H9 (cell line): ENCODE results near the gene LRRC15. TPM values are rescaled to one million over a fixed set of nuclear protein-coding genes. Genes with fewer than 3 reads are reported as not detected.

ENCODE experiments used
- DNase-seq: peaks from one replicate; pipeline ENCODE4 v3.0.0-alpha.2; 2017
- H2AFZ ChIP-seq: one replicate; pipeline ENCODE4 v1.6.1; 2013; ENCODE audit warnings: mild to moderate bottlenecking, low read length, control low read depth, moderate library complexity
- H2AK5ac ChIP-seq: 2 replicates; pipeline ENCODE4 v1.6.1; 2013; ENCODE audit warnings: low read length, control low read depth, mixed read lengths; ENCODE audit not compliant: insufficient read length
- H2BK120ac ChIP-seq: one replicate; pipeline ENCODE4 v1.6.1; 2013; ENCODE audit warnings: low read depth, mild to moderate bottlenecking, low read length, control low read depth, inconsistent platforms; ENCODE audit not compliant: poor library complexity, severe bottlenecking
- H2BK12ac ChIP-seq: 2 replicates; pipeline ENCODE4 v1.6.1; 2013; ENCODE audit warnings: low read length, control low read depth, mixed read lengths, low read depth; ENCODE audit not compliant: insufficient read length
- H2BK15ac ChIP-seq: 2 replicates; pipeline ENCODE4 v1.6.1; 2013; ENCODE audit warnings: low read depth, low read length, control low read depth
- H2BK20ac ChIP-seq: one replicate; pipeline ENCODE4 v1.6.1; 2013; ENCODE audit warnings: low read depth, mild to moderate bottlenecking, low read length, control low read depth, inconsistent platforms; ENCODE audit not compliant: poor library complexity, severe bottlenecking
- H2BK5ac ChIP-seq: 2 replicates; pipeline ENCODE4 v1.6.1; 2013; ENCODE audit warnings: low read length, control low read depth, mixed read lengths; ENCODE audit not compliant: insufficient read length
- H3K14ac ChIP-seq: 2 replicates; pipeline ENCODE4 v1.6.1; 2013; ENCODE audit warnings: low read length, control low read depth; ENCODE audit not compliant: insufficient read depth
- H3K18ac ChIP-seq: 2 replicates; pipeline ENCODE4 v1.6.1; 2013; ENCODE audit warnings: low read depth, mild to moderate bottlenecking, mixed read lengths, low read length, control low read depth; ENCODE audit not compliant: insufficient read length
- H3K23ac ChIP-seq: 2 replicates; pipeline ENCODE4 v1.6.1; 2013; ENCODE audit warnings: low read length, control low read depth, mixed read lengths, low read depth; ENCODE audit not compliant: insufficient read length
- H3K23me2 ChIP-seq: 2 replicates; pipeline ENCODE4 v1.6.1; 2013; ENCODE audit warnings: low read depth, mild to moderate bottlenecking, mixed read lengths, low read length, control low read depth; ENCODE audit not compliant: insufficient read length, poor library complexity, severe bottlenecking
- H3K27ac ChIP-seq: 2 replicates; pipeline ENCODE4 v1.5.1; 2013; ENCODE audit warnings: low read length, control low read depth, mixed read lengths, low read depth; ENCODE audit not compliant: insufficient read length
- H3K27me3 ChIP-seq: 2 replicates; pipeline ENCODE4 v1.6.1; 2013; ENCODE audit warnings: low read length, control low read depth, inconsistent platforms; ENCODE audit not compliant: insufficient read depth
- H3K4ac ChIP-seq: 2 replicates; pipeline ENCODE4 v1.6.1; 2013; ENCODE audit warnings: low read depth, mild to moderate bottlenecking, control low read depth, inconsistent platforms, low read length, moderate library complexity
- H3K4me1 ChIP-seq: 2 replicates; pipeline ENCODE4 v1.6.1; 2013; ENCODE audit warnings: low read length, control low read depth, inconsistent platforms; ENCODE audit not compliant: insufficient read depth
- H3K4me2 ChIP-seq: 2 replicates; pipeline ENCODE4 v1.6.1; 2013; ENCODE audit warnings: low read length, control low read depth, mixed read lengths; ENCODE audit not compliant: insufficient read length, insufficient read depth
- H3K56ac ChIP-seq: 2 replicates; pipeline ENCODE4 v1.6.1; 2013; ENCODE audit warnings: low read depth, mild to moderate bottlenecking, mixed read lengths, low read length, control low read depth; ENCODE audit not compliant: insufficient read length
- H3K79me1 ChIP-seq: 2 replicates; pipeline ENCODE4 v1.6.1; 2013; ENCODE audit warnings: low read depth, mild to moderate bottlenecking, moderate library complexity, low read length, control low read depth, inconsistent platforms; ENCODE audit not compliant: insufficient read depth, poor library complexity, severe bottlenecking
- H3K79me2 ChIP-seq: 2 replicates; pipeline ENCODE4 v1.6.1; 2013; ENCODE audit warnings: low read length, control low read depth, inconsistent platforms; ENCODE audit not compliant: insufficient read depth
- H3K9ac ChIP-seq: 2 replicates; pipeline ENCODE4 v1.6.1; 2013; ENCODE audit warnings: low read length, control low read depth, mixed read lengths; ENCODE audit not compliant: insufficient read length; ENCODE audit errors: extremely low read depth
- H3K9me3 ChIP-seq: one replicate; pipeline ENCODE4 v1.6.1; 2013; ENCODE audit warnings: low read depth, low read length, inconsistent platforms; ENCODE audit not compliant: control insufficient read depth
- H3T11ph ChIP-seq: one replicate; pipeline ENCODE4 v1.6.1; 2013; ENCODE audit warnings: mild to moderate bottlenecking, low read length, control low read depth, inconsistent platforms
- H4K20me1 ChIP-seq: one replicate; pipeline ENCODE4 v1.6.1; 2013; ENCODE audit not compliant: control insufficient read depth, insufficient read length, insufficient read depth
- H4K5ac ChIP-seq: 2 replicates; pipeline ENCODE4 v1.6.1; 2013; ENCODE audit warnings: low read depth, mild to moderate bottlenecking, mixed read lengths, low read length, control low read depth; ENCODE audit not compliant: insufficient read length
- H4K8ac ChIP-seq: replicated peaks from 2 replicates; pipeline ENCODE4 v1.6.1; 2013; ENCODE audit warnings: low read length, control low read depth, mixed read lengths, low read depth; ENCODE audit not compliant: insufficient read length
- H4K91ac ChIP-seq: 2 replicates; pipeline ENCODE4 v1.6.1; 2013; ENCODE audit warnings: low read depth, mild to moderate bottlenecking, moderate library complexity, mixed read lengths, low read length, control low read depth; ENCODE audit not compliant: insufficient read length
- H3K27ac Mint-ChIP-seq, 3 experiments: 2 replicates in 2 of 3; 3 replicates in 1 of 3; pipeline ENCODE4 v1.8.0; 2020 to 2021; ENCODE audit warnings: mixed read lengths in 3 of 3, mild to moderate bottlenecking in 1 of 3, moderate library complexity in 1 of 3
- H3K27me3 Mint-ChIP-seq: 2 replicates; pipeline ENCODE4 v1.8.0; 2021; ENCODE audit warnings: low read depth, mild to moderate bottlenecking, moderate library complexity, mixed read lengths
- H3K36me3 Mint-ChIP-seq, 3 experiments: 2 replicates in 2 of 3; 3 replicates in 1 of 3; pipeline ENCODE4 v1.8.0; 2020 to 2021; ENCODE audit warnings: low read depth in 3 of 3, mixed read lengths in 3 of 3; ENCODE audit not compliant: insufficient read depth in 1 of 3
- H3K4me1 Mint-ChIP-seq, 2 experiments: 2 replicates each; pipeline ENCODE4 v1.8.0; 2020; ENCODE audit warnings: mixed read lengths in 2 of 2
- H3K4me3 Mint-ChIP-seq, 2 experiments: 2 replicates in 1 of 2; 3 replicates in 1 of 2; pipeline ENCODE4 v1.8.0; 2020 to 2021; ENCODE audit warnings: mild to moderate bottlenecking in 2 of 2, mixed read lengths in 2 of 2, moderate library complexity in 1 of 2
- H3K9me3 Mint-ChIP-seq, 2 experiments: 2 replicates in 1 of 2; 3 replicates in 1 of 2; pipeline ENCODE4 v1.8.0; 2020; ENCODE audit warnings: mild to moderate bottlenecking in 2 of 2, mixed read lengths in 2 of 2, moderate library complexity in 1 of 2
- WGBS: extraction: QIAGEN DNeasy Blood & Tissue Kit; methylation state at CpG from one replicate; pipeline ENCODE4 v1.1.7; 2013; ENCODE audit warnings: missing lambda C conversion rate, low lambda C conversion rate, mixed read lengths; ENCODE audit not compliant: insufficient read length; ENCODE audit errors: extremely low coverage; 5-methylcytosine and 5-hydroxymethylcytosine counted together
- total RNA-seq: library from RNA; stranded (reverse); gene quantifications from 2 replicates; pipeline ENCODE4 v1.2.1, GENCODE V29; 2021
- TF ChIP-seq, protein P1 (sequence below): fragments of 200-600 bp; sonication (generic); conservative IDR thresholded peaks from 3 replicates; pipeline ENCODE4 v1.8.0; 2021; ENCODE audit warnings: antibody characterized with exemption, mild to moderate bottlenecking

Gene LRRC15
- total RNA-seq, 1 experiment from 2014 or later = 0.07 TPM

DNA sequence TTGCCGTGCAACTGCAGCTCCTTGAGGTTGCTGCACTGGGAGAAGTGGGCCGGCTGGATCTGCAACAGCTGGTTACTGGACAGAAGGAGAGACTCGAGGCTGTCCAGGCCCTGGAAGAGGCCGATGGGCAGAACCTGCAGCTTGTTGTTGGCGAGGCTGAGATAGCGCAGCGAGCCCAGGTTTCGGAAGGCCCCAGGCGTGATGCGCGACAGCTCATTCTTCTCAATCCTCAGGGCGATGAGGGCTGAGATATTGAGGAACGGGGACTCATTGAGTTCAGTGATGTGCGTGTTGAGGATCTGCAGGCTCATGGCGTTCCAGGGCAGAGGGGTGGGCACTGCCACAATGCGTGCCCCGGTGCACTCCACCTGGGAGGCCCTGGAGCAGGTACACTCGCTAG is 9.0 kb downstream of the LRRC15 start:
- no peak overlapping the region for H3K4me2 ChIP-seq
- no peak overlapping the region for H4K8ac ChIP-seq
- H2BK15ac ChIP-seq = no peak overlapping the region
- no peaks in the 10 kb centered on the region for H3K27me3 ChIP-seq
- Mint-ChIP-seq H3K4me3 (no peak overlapping the region), H3K36me3 (no peaks in the 10 kb centered on the region), H3K9me3 (no peaks in the 10 kb centered on the region), H3K27ac (no peak overlapping the region; a peak in 1 of 7 replicates), H3K27me3 (peaks cover 12% of the 10 kb centered on the region), H3K4me1 (peaks cover 5 to 7% of the 10 kb centered on the region in 2 experiments)
- H2AK5ac ChIP-seq = no peak overlapping the region
- H3T11ph ChIP-seq = no peak overlapping the region
- H2BK5ac ChIP-seq = no peak overlapping the region
- no peak overlapping the region for H4K5ac ChIP-seq
- H3K79me2 ChIP-seq = no peaks in the 10 kb centered on the region
- no peaks in the 10 kb centered on the region for H4K20me1 ChIP-seq
- H2BK20ac ChIP-seq = no peak overlapping the region
- H3K14ac ChIP-seq = no peak overlapping the region; the same call in 1 of the 2 replicates
- no peak overlapping the region for H2AFZ ChIP-seq
- H3K23ac ChIP-seq = no peak overlapping the region
- no peaks in the 10 kb centered on the region for H3K23me2 ChIP-seq
- no peak overlapping the region for H3K9ac ChIP-seq
- H2BK12ac ChIP-seq = no peak overlapping the region
- no peak overlapping the region for H3K56ac ChIP-seq
- H3K4me1 ChIP-seq = no peaks in the 10 kb centered on the region
- no peak overlapping the region for H3K18ac ChIP-seq
- H4K91ac ChIP-seq = no peak overlapping the region
- H3K27ac ChIP-seq = no peak overlapping the region
- no peak for DNase-seq
- H2BK120ac ChIP-seq = no peak overlapping the region
- TF ChIP-seq, protein P1, sequence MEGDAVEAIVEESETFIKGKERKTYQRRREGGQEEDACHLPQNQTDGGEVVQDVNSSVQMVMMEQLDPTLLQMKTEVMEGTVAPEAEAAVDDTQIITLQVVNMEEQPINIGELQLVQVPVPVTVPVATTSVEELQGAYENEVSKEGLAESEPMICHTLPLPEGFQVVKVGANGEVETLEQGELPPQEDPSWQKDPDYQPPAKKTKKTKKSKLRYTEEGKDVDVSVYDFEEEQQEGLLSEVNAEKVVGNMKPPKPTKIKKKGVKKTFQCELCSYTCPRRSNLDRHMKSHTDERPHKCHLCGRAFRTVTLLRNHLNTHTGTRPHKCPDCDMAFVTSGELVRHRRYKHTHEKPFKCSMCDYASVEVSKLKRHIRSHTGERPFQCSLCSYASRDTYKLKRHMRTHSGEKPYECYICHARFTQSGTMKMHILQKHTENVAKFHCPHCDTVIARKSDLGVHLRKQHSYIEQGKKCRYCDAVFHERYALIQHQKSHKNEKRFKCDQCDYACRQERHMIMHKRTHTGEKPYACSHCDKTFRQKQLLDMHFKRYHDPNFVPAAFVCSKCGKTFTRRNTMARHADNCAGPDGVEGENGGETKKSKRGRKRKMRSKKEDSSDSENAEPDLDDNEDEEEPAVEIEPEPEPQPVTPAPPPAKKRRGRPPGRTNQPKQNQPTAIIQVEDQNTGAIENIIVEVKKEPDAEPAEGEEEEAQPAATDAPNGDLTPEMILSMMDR = no peak
- no peaks in the 10 kb centered on the region for H3K79me1 ChIP-seq
- no peak overlapping the region for H3K4ac ChIP-seq
- H3K9me3 ChIP-seq = no peaks in the 10 kb centered on the region
- WGBS = no CpG with 5 or more reads among the region's 18 CpGs
